CD4-positive, alpha-beta T cell treated with Interleukin-12 subunit alpha and Interleukin-12 subunit beta, for 1 hour (primary cell): ENCODE results near the gene KLHL41.
"Not testable (repeated sequence)": the region's sequence is repeated elsewhere in the genome, so short reads cannot be mapped to it uniquely, and the experiment has no call there.

Experiments used
- DNase-seq: peaks from one replicate; pipeline ENCODE4 v3.0.0-alpha.2; 2020

The KLHL41 gene

DNA sequence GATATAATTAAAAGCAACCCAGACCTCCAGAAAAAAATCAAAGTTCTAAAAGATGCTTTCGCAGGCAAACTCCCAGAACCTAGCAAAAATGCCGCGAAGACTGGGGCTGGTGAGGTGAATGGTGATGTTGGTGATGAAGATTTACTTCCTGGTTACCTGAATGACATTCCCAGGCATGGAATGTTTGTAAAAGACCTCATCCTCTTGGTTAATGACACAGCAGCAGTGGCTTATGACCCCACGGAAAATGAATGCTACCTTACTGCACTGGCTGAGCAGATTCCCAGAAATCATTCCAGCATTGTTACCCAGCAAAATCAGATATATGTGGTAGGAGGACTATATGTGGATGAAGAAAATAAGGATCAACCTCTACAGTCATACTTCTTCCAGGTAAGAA, 994 bp downstream of the KLHL41 start:
- no peak for DNase-seq

DNA sequence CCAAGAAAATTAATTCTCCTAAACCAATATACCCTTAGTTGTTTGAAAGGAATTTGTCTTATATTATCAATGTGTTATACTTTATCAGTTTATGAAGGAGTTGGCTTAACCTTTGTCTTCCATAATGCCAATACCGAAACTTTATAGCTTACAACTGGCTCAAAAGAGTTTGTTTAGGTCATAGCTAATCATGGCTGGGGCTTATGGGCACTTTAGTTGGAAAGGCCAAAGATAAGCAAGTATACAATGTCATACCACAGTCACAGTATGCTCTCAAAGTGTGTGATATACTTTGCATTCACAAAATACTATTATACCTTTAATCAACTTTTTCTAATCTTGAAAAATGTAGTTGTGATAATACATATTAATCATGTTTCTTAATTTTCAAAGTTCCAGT, 2.3 kb downstream of the KLHL41 start:
- no peak for DNase-seq

DNA sequence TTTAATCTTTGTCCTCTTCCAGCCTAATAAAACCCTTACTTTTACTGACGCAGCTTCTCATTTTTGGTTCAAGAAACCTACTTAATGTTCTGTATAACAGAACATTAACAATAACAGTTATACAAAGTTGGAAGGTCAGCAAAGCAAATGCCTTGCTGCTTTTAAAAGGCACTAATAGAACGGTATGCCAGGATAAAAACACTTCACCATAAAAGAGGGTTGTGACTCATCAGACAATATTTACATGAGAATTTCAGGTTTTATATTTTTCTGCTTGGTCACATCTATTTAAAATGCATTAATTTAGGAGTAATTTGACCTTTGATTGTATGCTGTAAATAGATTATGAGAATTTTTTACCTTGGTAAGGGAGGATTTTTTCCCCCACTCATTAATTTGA, 3.0 kb downstream of the KLHL41 start:
- DNase-seq: no peak

DNA sequence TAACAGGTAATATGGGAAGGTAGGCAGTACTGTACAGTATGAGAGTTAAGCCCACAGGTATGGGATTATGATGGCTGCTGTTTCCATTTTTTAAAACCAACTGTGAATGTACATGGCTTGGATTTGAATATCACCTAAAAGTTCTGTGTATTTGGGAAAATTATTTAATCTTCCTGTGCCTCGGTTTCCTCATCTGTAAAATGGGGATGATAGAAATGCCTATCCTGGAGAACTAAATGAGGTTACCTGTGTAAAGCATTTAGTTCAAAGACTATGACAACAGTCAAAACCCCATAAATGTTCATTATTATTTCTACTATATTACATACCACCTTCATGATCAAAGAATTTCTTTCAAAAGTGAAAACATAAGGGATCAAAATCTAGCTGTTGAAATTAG, 3.6 kb downstream of the KLHL41 start:
- DNase-seq: no peak

DNA sequence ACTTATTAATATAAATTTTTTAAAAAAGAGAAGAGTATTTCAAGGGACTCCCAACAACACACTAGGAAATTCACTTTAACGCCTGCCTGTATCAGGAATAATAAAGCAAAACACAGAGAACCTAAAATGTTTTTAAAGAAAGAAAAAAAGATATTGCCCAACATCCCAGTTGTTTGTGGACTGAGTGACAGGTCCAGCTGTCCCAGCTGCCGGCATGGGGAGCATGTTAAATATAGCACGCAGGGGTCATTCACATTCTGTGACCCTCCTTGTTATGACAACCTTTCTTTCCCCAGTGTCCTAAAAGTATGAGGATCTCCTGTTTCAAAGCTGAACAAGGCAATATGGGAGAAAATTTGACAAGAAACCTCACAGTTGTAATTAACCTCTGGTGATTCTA, 4.4 kb downstream of the KLHL41 start:
- DNase-seq: no peak

DNA sequence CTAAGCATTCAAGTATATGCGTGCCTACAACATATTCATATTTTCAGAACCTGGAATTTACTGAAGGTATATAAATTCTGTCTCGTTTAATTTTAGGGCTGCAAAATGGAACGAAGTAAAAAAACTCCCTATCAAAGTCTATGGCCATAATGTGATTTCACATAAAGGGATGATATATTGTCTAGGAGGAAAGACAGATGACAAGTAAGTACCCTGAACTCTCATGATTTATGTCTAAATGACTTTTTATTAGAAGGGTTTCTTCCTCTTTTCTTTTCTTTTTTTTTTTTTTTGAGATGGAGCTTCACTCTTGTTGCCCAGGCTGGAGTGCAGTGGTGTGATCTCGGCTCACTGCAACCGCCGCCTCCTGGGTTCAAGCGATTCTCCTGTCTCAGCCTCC, 5.3 kb downstream of the KLHL41 start:
- not testable (repeated sequence) for DNase-seq

DNA sequence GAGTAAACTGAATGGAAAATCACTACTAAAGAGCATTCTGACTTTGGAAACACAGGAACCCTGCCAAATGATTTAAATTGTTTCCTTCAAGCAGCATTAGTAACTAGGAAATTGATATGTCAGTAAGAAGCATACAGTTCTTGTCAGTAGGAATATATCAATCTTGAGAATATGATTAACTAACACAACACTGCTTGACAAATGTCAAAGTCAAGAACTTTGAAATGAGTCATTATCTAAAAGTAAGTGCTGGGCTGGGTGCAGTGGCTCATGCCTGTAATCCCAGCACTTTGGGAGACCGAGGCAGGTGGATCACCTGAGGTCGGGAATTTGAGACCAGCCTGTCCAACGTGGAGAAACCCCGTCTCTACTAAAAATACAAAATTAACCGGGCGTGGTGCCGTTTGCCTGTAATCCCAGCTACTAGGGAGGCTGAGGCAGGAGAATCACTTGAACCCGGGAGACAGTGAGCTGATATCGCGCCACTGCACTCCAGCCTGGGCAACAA, 7.0 kb downstream of the KLHL41 start:
- not testable (repeated sequence) for DNase-seq

DNA sequence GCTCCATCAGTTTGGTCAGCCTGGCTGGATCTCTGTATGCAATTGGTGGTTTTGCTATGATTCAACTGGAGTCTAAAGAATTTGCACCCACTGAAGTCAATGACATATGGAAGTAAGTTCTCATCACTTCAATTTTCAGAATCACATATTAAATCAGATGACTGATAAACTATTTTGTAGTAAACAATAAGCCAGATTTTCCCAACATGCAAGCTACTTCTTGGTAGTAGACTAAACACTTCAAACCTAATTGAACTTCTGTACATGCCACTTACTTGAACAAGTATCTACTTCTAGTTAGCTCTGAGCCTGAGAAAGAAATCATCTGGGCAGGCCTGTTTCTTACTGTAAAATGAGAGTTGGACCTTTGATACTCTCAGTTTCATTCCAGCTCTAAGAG, 11.4 kb downstream of the KLHL41 start:
- no peak for DNase-seq

DNA sequence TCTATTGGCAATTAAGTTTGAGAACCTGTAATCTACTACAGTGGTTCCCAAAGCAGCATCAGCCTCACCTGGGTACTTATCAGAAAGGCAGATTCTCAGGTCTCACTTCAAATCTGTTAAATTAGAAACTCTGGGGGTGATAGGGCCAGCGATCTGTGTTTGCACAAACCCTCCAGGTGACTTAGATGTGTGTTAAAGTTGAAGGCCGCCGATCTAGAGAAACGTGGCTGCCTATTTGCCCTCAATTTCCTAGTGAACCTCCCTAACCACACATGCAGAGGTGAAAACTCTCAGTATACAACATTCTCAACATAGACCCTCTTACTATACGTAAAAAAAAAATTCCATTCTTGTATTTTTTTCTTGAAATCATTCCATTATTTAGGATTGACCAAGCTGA, 14.2 kb downstream of the KLHL41 start:
- no peak for DNase-seq

DNA sequence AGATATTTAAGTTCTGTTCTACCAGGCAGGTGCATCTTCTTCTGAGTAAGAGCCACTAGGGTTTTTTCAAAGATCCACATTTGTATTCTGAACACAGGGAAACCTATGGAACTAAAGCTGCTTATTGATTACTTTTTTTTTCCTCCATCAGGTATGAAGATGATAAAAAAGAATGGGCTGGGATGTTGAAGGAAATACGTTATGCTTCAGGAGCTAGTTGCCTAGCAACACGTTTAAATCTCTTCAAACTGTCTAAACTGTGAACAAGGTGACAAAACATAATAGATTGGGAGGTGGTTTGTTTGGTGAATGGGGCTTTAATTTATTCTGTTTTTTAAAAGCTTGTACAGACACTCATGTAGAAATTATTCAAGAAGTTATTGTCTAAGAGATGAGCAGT, 15.9 kb downstream of the KLHL41 start:
- no peak for DNase-seq

DNA sequence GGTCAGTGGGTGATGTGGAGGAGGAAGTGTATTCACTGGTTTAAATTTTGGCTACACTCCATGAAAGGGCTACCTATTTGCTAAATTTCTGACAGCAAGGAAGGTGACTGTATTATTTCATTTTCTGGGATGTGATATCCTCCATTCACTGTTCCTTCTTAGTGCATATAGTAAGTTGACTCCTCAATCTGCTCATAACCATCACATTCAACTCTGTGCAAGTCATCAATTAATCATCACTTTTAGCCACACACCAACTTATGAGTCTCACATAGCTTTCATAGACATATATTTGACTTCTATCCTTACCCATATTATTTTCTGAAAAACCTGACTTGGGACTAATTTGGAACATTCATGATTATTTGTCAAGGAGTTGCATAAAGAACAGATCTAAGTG, 16.9 kb downstream of the KLHL41 start:
- DNase-seq: no peak

DNA sequence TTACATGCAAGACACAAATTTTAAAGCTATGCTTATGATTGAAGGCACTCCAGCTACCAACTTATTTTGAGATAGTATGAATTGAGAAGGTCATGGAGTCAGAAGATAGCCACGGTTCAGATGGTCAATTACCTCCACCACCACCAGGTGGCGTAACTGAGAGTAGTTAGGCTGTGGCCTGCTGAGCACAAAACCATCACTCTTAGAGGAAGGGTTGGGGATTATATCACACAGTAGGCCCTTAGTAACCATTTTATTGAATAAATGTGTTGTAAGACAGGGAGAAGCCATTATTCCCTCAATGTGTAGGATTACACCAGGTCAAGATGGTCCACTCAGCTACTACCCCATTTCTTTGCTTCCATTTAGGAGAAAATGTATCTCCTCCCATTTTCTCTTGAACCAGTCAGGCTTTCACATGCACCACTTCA, 18.8 kb downstream of the KLHL41 start:
- peak; percentile 75 for DNase-seq

DNA sequence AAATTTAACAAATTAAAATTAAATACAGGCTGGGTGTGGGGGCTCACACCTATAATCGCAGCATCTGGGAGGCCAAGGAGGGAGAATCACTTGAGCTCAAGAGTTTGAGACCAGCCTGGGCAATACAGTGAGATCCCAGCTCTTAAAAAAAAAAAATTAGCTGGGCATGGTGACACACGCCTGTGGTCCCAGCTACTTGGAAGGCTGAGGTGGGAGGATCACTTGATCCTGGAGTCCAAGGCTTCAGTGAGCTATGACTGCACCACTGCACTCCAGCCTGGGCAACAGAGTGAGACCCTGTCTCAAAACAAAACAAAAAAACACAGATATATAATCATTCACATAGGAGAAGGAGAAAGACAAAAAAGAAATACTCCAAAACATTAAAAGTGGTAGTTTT, 30.0 kb downstream of the KLHL41 start:
- DNase-seq: not testable (repeated sequence)

DNA sequence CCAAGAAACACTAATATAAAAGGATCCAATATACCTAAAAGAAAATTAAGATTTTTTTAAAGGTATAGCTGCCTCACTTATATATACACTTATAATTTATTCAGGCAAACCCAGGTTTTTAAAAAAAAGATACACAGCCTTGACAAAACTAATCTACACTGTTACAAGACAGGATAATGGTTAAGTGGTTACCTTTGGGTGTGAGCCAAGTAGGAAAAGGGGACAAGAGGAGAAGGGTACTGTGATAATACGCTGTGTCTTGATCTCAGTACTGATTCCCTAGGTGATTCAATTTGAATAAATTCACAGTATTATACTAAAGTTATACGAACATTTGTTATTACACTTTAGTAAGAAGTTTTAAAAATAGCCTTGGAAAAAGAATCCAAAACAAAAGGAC, 30.6 kb downstream of the KLHL41 start:
- DNase-seq: no peak

DNA sequence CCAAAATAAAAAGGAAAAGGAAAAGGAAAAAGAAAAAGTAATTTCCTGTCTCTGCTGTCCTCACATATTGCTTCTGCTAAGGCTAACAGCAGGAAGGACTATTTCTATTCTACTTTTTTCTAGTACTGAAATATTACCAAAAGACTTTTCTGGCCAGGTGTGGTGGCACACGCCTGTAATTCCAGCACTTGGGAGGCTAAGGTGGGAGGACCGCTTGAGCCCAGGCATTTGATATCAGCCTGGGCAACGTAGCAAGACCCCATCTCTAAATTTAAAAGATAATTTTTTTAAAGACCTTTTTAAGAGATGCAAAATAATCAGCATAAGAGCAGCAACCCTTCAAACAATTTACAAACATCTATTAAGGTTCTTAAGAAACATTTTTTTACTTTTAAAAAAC, 32.9 kb downstream of the KLHL41 start:
- DNase-seq: no peak

DNA sequence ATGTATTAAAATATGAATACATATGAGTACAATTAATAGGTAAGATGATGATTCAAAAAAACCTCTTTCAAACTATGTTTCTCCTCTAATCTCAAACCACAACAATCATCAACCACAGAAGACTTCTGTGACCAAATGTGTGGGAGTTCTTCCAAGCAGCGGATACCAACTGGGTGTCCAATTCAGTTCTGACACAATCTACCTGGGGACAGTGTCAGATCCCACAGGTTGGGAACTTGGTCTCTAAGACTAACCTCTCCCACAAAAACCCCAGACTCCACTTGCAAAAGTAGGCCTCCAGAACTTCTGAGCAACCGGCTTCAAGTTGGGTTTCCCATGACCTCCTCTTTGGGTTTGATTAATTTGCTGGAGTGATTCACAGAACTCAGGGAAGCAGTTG, 37.3 kb downstream of the KLHL41 start:
- DNase-seq: no peak

DNA sequence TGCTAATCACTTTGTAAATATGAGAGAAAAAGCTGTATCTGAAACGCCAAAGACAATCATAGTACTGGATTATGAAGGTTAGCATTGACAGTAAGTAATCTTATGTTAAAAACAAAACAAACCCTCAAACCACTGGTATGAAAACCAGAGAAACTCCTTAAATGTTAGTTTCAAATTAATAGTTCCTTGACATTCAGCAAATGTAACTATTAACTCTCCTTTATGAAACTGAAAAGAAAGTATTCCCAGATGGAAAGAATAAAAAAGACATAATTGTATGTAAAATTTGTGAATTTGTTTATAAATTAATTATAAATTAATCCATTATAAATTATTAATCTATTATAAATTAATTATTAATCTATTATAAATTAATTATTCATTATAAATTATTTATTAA, 51.9 kb downstream of the KLHL41 start:
- DNase-seq: no peak

DNA sequence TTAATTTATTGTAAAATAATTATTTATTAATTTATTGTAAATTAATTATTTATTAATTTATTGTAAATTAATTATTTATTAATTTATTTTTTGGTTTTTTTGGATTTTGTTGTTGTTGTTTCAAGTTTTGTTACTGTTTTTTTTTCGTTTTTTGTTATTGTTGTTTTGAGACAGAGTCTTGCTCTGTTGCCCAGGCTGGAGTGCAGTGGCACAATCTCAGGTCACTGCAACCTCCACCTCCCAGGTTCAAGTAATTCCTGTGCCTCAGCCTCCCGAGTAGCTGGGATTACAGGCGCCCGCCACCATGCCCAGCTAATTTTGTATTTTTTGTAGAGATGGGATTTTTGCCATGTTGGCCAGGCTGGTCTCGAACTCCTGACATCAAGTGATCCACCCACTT, 52.6 kb downstream of the KLHL41 start:
- not testable (repeated sequence) for DNase-seq

DNA sequence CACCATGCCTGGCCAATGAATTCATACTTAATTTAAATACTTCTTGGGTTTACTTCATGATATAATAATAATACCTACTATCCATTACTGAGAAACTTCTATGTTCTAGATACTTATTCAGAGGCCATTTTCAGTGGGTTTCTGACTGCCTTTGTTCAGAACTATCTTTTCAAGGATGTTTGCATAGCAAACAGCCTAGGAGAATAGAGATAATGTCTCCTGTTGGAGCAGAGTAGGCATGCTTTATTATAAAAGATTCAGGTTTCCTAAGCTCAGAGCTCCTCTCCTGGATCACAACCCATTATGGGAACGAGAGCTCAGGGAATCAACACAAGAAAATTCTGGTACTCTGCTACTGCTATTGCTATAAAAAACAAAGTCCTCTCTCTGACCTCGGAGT, 53.0 kb downstream of the KLHL41 start:
- no peak for DNase-seq

DNA sequence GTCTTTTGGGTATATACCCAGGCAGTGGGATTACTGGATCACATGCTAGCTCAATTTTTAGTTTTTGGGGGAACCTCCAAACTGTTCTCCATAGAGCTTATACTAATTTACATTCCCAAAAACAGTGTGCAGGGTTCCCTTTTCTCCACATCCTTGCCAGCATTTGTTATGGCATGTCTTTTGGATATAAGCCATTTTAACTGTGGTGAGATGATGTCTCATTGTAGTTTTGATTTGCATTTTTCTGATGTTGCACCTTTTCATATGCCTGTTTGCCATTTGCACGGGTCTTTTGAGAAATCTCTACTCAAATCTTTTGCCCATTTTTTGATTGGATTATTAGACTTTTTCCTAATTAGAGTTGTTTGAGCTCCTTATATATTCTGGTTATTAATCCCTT, 56.2 kb downstream of the KLHL41 start:
- no peak for DNase-seq

DNA sequence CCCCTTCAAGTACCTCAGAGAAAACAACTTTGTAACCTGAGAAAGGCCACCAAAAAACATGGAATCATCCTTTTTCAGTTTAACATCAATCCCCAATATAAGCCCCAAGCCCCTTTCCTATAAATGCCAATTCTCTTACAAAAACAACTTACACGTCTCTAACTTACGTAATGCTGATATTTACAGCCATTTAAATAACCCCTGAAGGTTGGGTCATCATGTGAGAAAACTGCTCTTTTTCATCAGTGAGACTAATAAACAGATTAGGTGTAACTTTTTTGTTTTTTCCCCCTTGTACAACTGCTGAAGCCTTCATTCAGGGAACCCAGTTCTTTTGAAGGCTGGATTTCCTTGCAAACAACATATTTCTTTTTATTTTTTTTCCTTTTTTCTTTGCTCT, 60.4 kb downstream of the KLHL41 start:
- no peak for DNase-seq

DNA sequence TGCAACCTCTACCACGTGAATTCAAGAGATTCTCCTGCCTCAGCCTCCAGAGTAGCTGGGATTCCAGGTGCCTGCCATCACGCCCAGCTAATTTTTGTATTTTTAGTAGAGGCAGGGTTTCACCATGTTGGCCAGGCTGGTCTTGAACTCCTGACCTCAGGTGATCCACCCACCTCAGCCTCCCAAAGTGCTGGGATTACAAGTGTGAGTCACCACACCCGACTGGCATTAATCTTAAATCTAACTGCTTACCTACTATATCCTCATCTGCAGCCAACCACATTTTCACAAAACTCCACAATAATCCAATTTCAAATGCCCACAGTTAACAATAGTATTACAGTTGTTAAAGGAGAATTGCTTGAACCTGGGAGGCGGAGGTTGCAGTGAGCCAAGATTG, 61.2 kb downstream of the KLHL41 start:
- not testable (repeated sequence) for DNase-seq

DNA sequence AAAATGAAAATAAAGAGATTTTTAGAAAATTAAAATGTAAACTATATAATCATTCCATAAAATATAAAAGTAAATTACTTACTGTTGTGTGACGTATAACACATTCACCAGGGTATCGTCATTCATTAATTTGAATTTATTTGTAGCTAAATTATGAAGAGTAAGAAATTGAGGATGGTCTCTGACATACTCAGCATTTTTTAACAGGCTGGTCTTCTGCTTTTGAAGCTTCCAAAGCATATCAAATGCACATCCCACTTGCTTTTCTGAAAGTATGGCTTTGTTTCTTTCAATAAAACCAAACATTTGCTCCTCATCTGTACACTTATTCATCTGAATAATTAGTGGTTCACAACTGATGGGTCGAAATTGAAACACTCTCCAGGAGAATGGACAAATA, 62.1 kb downstream of the KLHL41 start:
- DNase-seq: no peak

DNA sequence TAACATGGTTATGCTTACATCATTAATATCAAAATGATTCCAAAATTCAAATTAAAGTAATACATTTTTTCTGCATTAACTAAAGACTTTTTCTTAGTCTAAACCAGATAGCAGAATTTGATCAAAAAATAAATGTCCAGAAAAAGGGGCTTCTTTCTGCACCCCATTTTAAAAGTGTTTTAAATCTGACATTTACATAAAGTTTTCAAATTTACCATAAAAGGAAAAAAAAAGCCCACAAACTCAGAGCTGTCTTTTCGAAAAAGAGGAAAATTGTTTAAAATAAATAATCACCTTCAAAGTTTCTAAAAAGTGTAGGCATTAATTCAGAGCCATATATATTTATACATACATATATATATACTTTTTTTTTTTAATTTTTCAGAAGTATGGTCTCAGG, 62.7 kb downstream of the KLHL41 start:
- DNase-seq: no peak

DNA sequence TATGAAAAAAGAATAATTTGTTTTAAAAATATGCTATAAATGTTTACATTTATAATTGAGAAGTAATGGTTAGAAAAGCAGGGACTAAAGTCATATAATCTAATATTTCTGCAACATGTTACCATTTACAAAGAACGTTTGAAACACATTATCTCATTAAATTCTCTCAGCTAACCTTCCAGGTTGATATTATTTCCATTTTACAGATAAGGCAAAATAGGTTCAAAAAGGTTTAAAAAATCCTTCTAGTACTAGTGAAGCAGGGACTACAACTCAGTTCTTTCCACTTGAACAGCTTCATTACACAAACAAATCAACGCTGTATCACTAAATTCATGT, 63.3 kb downstream of the KLHL41 start:
- no peak for DNase-seq
